HEK293 (cell line): ENCODE results near the gene HHIP.

Experiments used
- CTCF ChIA-PET: fragments of 350-600 bp; formaldehyde crosslinking; extraction: SDS; loops from one replicate; lab custom pipeline; 2021; ENCODE audit warnings: antibody characterized with exemption; lab: Yijun Ruan, JAX
- POLR2A ChIA-PET: fragments of 300-600 bp; formaldehyde crosslinking; extraction: SDS; loops from one replicate; lab custom pipeline; 2020; ENCODE audit warnings: antibody characterized with exemption, inconsistent platforms; lab: Yijun Ruan, JAX
- H3K27ac ChIP-seq: fragments of 200-500 bp; sonication (Bioruptor generic); 2 replicates; pipeline ENCODE4 v1.5.1; 2014; ENCODE audit warnings: low read depth, low read length, control low read depth, inconsistent platforms; ENCODE audit errors: extremely low read depth
- H3K36me3 ChIP-seq, 2 experiments: fragments of 200-500 bp in 1 of 2; sonication (Bioruptor generic) in 1 of 2; 1 replicate in 1 of 2; 2 replicates in 1 of 2; pipeline ENCODE4 v1.5.1; 2014 to 2017; ENCODE audit warnings: inconsistent platforms in 2 of 2, low read length in 2 of 2; ENCODE audit not compliant: control insufficient read depth in 2 of 2, insufficient read depth in 1 of 2
- H3K4me1 ChIP-seq: fragments of 200-500 bp; sonication (Bioruptor generic); 2 replicates; pipeline ENCODE4 v1.5.1; 2014; ENCODE audit warnings: mild to moderate bottlenecking, low read length, inconsistent platforms; ENCODE audit not compliant: control insufficient read depth, insufficient read depth
- H3K4me3 ChIP-seq: 2 replicates; pipeline ENCODE4 v1.5.1; 2011; ENCODE audit warnings: low read depth, mild to moderate bottlenecking, control low read depth, low read length, moderate library complexity
- H3K9me3 ChIP-seq: fragments of 200-500 bp; sonication (Bioruptor generic); 2 replicates; pipeline ENCODE4 v1.5.1; 2014; ENCODE audit warnings: low read depth, low read length, inconsistent platforms; ENCODE audit not compliant: control insufficient read depth, insufficient read depth
- GLIS2 ChIP-seq: fragments of 450-650 bp; formaldehyde crosslinking; IDR thresholded peaks from 2 replicates; pipeline ENCODE4 v1.5.1; 2016; ENCODE audit warnings: missing biosample characterization, missing genetic modification characterization
- HOXC10 ChIP-seq: sonication (generic); formaldehyde crosslinking; IDR thresholded peaks from 2 replicates; pipeline ENCODE4 v1.8.1; 2023; ENCODE audit warnings: mild to moderate bottlenecking, missing genetic modification reagents
- KLF1 ChIP-seq: fragments of 450-650 bp; formaldehyde crosslinking; IDR thresholded peaks from 2 replicates; pipeline ENCODE4 v1.5.1; 2016; ENCODE audit warnings: missing biosample characterization, missing genetic modification characterization
- SALL2 ChIP-seq: fragments of 450-650 bp; formaldehyde crosslinking; IDR thresholded peaks from 2 replicates; pipeline ENCODE4 v1.5.0; 2017; ENCODE audit warnings: missing biosample characterization, mild to moderate bottlenecking, missing genetic modification characterization, borderline replicate concordance
- SCRT1 ChIP-seq: fragments of 450-650 bp; formaldehyde crosslinking; IDR thresholded peaks from 2 replicates; pipeline ENCODE4 v1.5.1; 2016; ENCODE audit warnings: missing biosample characterization, missing genetic modification characterization, borderline replicate concordance
- SCRT2 ChIP-seq: fragments of 450-650 bp; formaldehyde crosslinking; IDR thresholded peaks from 2 replicates; pipeline ENCODE4 v1.5.1; 2016; ENCODE audit warnings: missing biosample characterization, missing genetic modification characterization
- ZBTB17 ChIP-seq: fragments of 450-650 bp; formaldehyde crosslinking; IDR thresholded peaks from 2 replicates; pipeline ENCODE4 v1.5.1; 2016; ENCODE audit warnings: missing biosample characterization, missing genetic modification characterization
- ZIC2 ChIP-seq: fragments of 450-650 bp; formaldehyde crosslinking; IDR thresholded peaks from 2 replicates; pipeline ENCODE4 v1.5.1; 2016; ENCODE audit warnings: missing biosample characterization, missing genetic modification characterization
- ZNF114 ChIP-seq: fragments of 450-650 bp; formaldehyde crosslinking; IDR thresholded peaks from 2 replicates; pipeline ENCODE4 v1.5.0; 2017; ENCODE audit warnings: missing biosample characterization, missing genetic modification characterization
- ZNF132 ChIP-seq: fragments of 450-650 bp; formaldehyde crosslinking; IDR thresholded peaks from 2 replicates; pipeline ENCODE4 v1.5.1; 2017; ENCODE audit warnings: missing biosample characterization, missing genetic modification characterization, borderline replicate concordance
- ZNF174 ChIP-seq: fragments of 450-650 bp; formaldehyde crosslinking; IDR thresholded peaks from 2 replicates; pipeline ENCODE4 v1.5.0; 2017; ENCODE audit warnings: missing biosample characterization, mild to moderate bottlenecking, missing genetic modification characterization
- ZNF248 ChIP-seq: fragments of 450-650 bp; formaldehyde crosslinking; IDR thresholded peaks from 2 replicates; pipeline ENCODE4 v1.5.1; 2017; ENCODE audit warnings: missing biosample characterization, missing genetic modification characterization
- ZNF302 ChIP-seq: fragments of 450-650 bp; formaldehyde crosslinking; IDR thresholded peaks from 2 replicates; pipeline ENCODE4 v1.5.1; 2016; ENCODE audit warnings: missing biosample characterization, missing genetic modification characterization, low read depth
- ZNF311 ChIP-seq: fragments of 450-650 bp; formaldehyde crosslinking; IDR thresholded peaks from 2 replicates; pipeline ENCODE4 v1.5.1; 2017; ENCODE audit warnings: missing biosample characterization, missing genetic modification characterization, borderline replicate concordance
- ZNF324 ChIP-seq: fragments of 450-650 bp; formaldehyde crosslinking; IDR thresholded peaks from 2 replicates; pipeline ENCODE4 v1.5.1; 2016; ENCODE audit warnings: missing biosample characterization, missing genetic modification characterization
- ZNF366 ChIP-seq: fragments of 450-650 bp; formaldehyde crosslinking; conservative IDR thresholded peaks from 2 replicates; pipeline ENCODE4 v1.5.1; 2016; ENCODE audit warnings: missing biosample characterization, missing genetic modification characterization
- ZNF426 ChIP-seq: fragments of 450-650 bp; formaldehyde crosslinking; IDR thresholded peaks from 2 replicates; pipeline ENCODE4 v1.5.1; 2017; ENCODE audit warnings: missing biosample characterization, missing genetic modification characterization, mild to moderate bottlenecking, inconsistent platforms, moderate library complexity
- ZNF549 ChIP-seq: fragments of 450-650 bp; IDR thresholded peaks from 2 replicates; pipeline ENCODE4 v1.5.1; 2018; ENCODE audit warnings: missing biosample characterization, missing genetic modification characterization, mild to moderate bottlenecking, inconsistent platforms, moderate library complexity
- ZNF624 ChIP-seq: fragments of 450-650 bp; formaldehyde crosslinking; IDR thresholded peaks from 2 replicates; pipeline ENCODE4 v1.5.1; 2017; ENCODE audit warnings: missing biosample characterization, missing genetic modification characterization
- ZNF707 ChIP-seq: fragments of 450-650 bp; formaldehyde crosslinking; IDR thresholded peaks from 2 replicates; pipeline ENCODE4 v1.5.1; 2016; ENCODE audit warnings: missing biosample characterization, missing genetic modification characterization
- ZNF747 ChIP-seq: fragments of 450-650 bp; formaldehyde crosslinking; IDR thresholded peaks from 2 replicates; pipeline ENCODE4 v1.5.1; 2016; ENCODE audit warnings: missing biosample characterization, missing genetic modification characterization
- ZNF791 ChIP-seq: fragments of 450-650 bp; formaldehyde crosslinking; IDR thresholded peaks from 2 replicates; pipeline ENCODE4 v1.5.1; 2016; ENCODE audit warnings: missing biosample characterization, missing genetic modification characterization
- TF ChIP-seq, protein P1 (sequence below): fragments of 450-650 bp; formaldehyde crosslinking; IDR thresholded peaks from 2 replicates; pipeline ENCODE4 v1.5.1; 2016; ENCODE audit warnings: missing biosample characterization, missing genetic modification characterization, borderline replicate concordance
- TF ChIP-seq, protein P2 (sequence below): fragments of 450-650 bp; formaldehyde crosslinking; IDR thresholded peaks from 2 replicates; pipeline ENCODE4; 2016; ENCODE audit warnings: missing biosample characterization, missing genetic modification characterization
- TF ChIP-seq, protein P3 (sequence below): fragments of 450-650 bp; formaldehyde crosslinking; IDR thresholded peaks from 2 replicates; pipeline ENCODE4 v1.5.1; 2016; ENCODE audit warnings: missing biosample characterization, missing genetic modification characterization

The HHIP gene

DNA sequence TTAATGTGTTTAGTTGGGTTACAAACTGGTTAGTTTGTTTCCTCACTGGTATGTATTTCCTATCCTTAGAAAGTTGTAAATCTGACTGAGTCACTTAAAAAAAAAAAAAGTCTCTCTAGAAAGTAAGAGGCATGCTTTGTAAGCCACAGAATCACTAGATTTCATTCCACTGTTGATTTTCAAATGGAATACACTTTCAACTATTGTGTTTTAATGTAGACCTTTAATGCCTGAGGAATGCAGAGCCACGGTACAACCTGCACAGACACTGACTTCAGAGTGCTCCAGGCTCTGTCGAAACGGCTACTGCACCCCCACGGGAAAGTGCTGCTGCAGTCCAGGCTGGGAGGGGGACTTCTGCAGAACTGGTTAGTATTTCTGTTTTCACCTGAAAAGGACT is 88.6 kb downstream of the HHIP start:
- Histone ChIP-seq H3K27ac (no peak overlapping the region), H3K4me3 (no peak overlapping the region), H3K36me3 (no peaks in the 10 kb centered on the region), H3K4me1 (peaks cover 2% of the 10 kb centered on the region; the same call in 1 of the 2 replicates), H3K9me3 (no peaks in the 10 kb centered on the region)
- TF ChIP-seq ZNF791 (no peak), ZBTB17 (0 out of 2 replicates have a peak, but pooled peaks have one; percentile 30)
- POLR2A ChIA-PET = no interaction called here
- CTCF ChIA-PET = no interaction called here

DNA sequence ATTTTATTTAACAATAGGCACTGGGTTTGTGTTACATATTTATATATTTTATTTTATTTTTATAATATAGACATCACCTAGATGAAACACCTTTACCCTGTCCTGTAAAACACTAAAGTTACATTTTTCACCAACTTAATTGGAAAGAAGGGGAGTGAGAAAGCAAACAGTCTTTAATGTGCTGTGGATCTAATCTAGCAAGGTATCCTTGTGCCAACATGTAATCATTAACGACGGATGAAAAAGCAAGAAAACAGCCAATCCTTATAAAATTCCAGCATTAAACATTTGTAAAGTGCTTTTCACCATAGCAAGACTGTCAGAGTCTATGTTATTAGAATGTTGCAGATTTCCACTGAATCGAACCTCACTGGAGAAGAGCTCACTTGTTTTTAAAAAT is 92.7 kb downstream of the HHIP start:
- no peaks in the 10 kb centered on the region for H3K36me3 ChIP-seq
- ChIA-PET POLR2A (no interaction called here), CTCF (interaction anchor here (0.6 to 0.7 kb wide), 2 partner anchors 18 to 29 kb away, joined by 3 to 4 read pairs; no protein-coding TSS in a partner anchor)

DNA sequence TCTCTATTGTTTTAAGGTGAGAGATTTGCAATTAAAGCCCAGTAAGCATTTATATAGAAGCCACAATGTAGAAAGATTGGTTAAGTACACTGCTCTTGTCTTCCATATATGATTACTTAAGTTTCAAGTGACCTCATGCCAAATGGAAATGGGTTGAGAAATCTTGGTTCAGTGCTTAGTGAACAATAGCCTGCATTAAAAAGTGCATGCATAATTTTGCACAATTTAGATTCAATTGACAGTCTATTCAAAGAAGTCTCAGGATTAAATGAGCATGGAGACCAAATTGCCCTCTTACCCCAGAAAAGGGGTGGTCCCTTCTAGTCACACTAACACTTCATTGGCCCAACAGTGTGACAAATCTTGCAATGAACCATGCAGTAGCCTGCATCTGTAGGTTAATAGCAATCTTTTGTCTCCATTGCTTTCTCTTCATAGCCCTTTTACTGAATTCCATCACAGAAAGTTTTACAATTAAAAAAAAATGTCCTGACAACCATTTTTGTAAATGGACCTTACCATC is 93.6 kb downstream of the HHIP start:
- H3K9me3 ChIP-seq = no peaks in the 10 kb centered on the region
- CTCF ChIA-PET = interaction anchor here (0.6 kb wide), 1 partner anchor 18 kb away, joined by 3 read pairs; no protein-coding TSS in a partner anchor
- POLR2A ChIA-PET = no interaction called here

More for the DNA sequence above, 92.7 kb downstream of the HHIP start:
- H3K4me3 ChIP-seq = no peak overlapping the region
- no peaks in the 10 kb centered on the region for H3K9me3 ChIP-seq
- peaks cover under 1% of the 10 kb centered on the region; the same call in 1 of the 2 replicates for H3K4me1 ChIP-seq
- TF ChIP-seq ZNF174 (tag by site-specific recombination) (no peak), SCRT1 (tag by site-specific recombination) (no peak), SCRT2 (no peak), ZNF248 (tag by site-specific recombination) (no peak), ZNF302 (no peak), ZNF549 (no peak), SALL2 (tag by site-specific recombination) (no peak), GLIS2 (tag by site-specific recombination) (no peak), HOXC10 (CRISPR knock-in tag) (no peak), ZNF114 (tag by site-specific recombination) (no peak), ZNF426 (tag by site-specific recombination) (no peak), ZNF311 (tag by site-specific recombination) (no peak), KLF1 (no peak), ZNF366 (tag by site-specific recombination) (no peak)
- TF ChIP-seq, protein P1, sequence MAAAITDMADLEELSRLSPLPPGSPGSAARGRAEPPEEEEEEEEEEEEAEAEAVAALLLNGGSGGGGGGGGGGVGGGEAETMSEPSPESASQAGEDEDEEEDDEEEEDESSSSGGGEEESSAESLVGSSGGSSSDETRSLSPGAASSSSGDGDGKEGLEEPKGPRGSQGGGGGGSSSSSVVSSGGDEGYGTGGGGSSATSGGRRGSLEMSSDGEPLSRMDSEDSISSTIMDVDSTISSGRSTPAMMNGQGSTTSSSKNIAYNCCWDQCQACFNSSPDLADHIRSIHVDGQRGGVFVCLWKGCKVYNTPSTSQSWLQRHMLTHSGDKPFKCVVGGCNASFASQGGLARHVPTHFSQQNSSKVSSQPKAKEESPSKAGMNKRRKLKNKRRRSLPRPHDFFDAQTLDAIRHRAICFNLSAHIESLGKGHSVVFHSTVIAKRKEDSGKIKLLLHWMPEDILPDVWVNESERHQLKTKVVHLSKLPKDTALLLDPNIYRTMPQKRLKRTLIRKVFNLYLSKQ (tag by site-specific recombination) = no peak
- H3K27ac ChIP-seq = no peak overlapping the region

More for the DNA sequence above, 93.6 kb downstream of the HHIP start:
- TF ChIP-seq ZNF132 = no peak
- no peak for TF ChIP-seq ZIC2
- TF ChIP-seq, protein P2, sequence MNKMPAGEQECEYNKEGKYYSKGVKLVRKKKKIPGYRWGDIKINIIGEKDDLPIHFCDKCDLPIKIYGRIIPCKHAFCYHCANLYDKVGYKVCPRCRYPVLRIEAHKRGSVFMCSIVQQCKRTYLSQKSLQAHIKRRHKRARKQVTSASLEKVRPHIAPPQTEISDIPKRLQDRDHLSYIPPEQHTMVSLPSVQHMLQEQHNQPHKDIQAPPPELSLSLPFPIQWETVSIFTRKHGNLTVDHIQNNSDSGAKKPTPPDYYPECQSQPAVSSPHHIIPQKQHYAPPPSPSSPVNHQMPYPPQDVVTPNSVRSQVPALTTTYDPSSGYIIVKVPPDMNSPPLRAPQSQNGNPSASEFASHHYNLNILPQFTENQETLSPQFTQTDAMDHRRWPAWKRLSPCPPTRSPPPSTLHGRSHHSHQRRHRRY (tag by site-specific recombination) = no peak
- TF ChIP-seq ZNF747 = no peak
- TF ChIP-seq ZNF624 (tag by site-specific recombination) = no peak
- TF ChIP-seq ZNF707 = no peak
- no peak for TF ChIP-seq ZNF324
- TF ChIP-seq, protein P3, sequence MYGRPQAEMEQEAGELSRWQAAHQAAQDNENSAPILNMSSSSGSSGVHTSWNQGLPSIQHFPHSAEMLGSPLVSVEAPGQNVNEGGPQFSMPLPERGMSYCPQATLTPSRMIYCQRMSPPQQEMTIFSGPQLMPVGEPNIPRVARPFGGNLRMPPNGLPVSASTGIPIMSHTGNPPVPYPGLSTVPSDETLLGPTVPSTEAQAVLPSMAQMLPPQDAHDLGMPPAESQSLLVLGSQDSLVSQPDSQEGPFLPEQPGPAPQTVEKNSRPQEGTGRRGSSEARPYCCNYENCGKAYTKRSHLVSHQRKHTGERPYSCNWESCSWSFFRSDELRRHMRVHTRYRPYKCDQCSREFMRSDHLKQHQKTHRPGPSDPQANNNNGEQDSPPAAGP (tag by site-specific recombination) = no peak
- H3K4me1 ChIP-seq = no peaks in the 10 kb centered on the region
- no peaks in the 10 kb centered on the region for H3K36me3 ChIP-seq
- no peak overlapping the region for H3K27ac ChIP-seq
- H3K4me3 ChIP-seq = no peak overlapping the region
